IPS DF 6.9 (cell line): ENCODE data around the gene BOLA1.

Source experiments
- DNase-seq: peaks from one replicate; pipeline ENCODE4 v3.0.0-alpha.2; 2013; ENCODE audit warnings: low read depth, low spot score
- H3K27ac ChIP-seq: one replicate; pipeline ENCODE4 v1.5.1; 2013; ENCODE audit warnings: low read length, control low read depth
- H3K27me3 ChIP-seq: 2 replicates; pipeline ENCODE4 v1.6.1; 2013; ENCODE audit warnings: mild to moderate bottlenecking, low read length; ENCODE audit not compliant: control insufficient read depth, insufficient read depth
- H3K36me3 ChIP-seq: 2 replicates; pipeline ENCODE4 v1.6.1; 2013; ENCODE audit warnings: low read length; ENCODE audit not compliant: control insufficient read depth, insufficient read depth
- H3K4me1 ChIP-seq: 2 replicates; pipeline ENCODE4 v1.6.1; 2013; ENCODE audit warnings: low read length; ENCODE audit not compliant: control insufficient read depth, insufficient read depth
- H3K4me3 ChIP-seq: 2 replicates; pipeline ENCODE4 v1.5.1; 2013; ENCODE audit warnings: mild to moderate bottlenecking, low read length
- H3K9me3 ChIP-seq: 2 replicates; pipeline ENCODE4 v1.6.1; 2013; ENCODE audit warnings: low read length, inconsistent platforms; ENCODE audit not compliant: control insufficient read depth, insufficient read depth
- WGBS: extraction: QIAGEN DNeasy Blood & Tissue Kit; methylation state at CpG from one replicate; pipeline ENCODE4 v1.1.7; 2013; ENCODE audit warnings: mixed read lengths, missing lambda C conversion rate; ENCODE audit not compliant: insufficient read length, insufficient coverage; 5-methylcytosine and 5-hydroxymethylcytosine counted together

BOLA1 gene

DNA sequence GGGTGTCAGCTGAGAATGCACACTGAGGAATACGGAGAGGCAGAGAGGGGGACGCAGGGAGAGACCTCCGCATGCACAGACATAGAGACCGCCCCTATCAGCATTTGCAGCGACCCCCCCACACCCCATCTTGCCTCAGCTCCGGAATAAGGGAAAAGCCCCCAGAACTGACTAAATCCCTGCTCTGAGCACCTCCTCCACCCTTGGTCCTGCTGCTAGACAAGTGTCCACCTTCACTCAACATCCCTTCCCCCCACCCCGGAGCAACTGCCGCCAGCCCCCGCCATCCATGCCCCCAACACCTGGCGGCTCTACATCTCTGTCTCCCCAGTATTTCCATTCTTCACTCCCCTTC lies 17.5 kb downstream of the BOLA1 start:
- peaks cover 8% of the 10 kb centered on the region; the same call in 1 of the 2 replicates for H3K36me3 ChIP-seq
- peak overlapping the region; percentile 45 for H3K4me3 ChIP-seq
- no peaks in the 10 kb centered on the region for H3K9me3 ChIP-seq
- no peaks in the 10 kb centered on the region for H3K27me3 ChIP-seq
- no CpG with 5 or more reads among the region's 10 CpGs for WGBS
- no peak overlapping the region for H3K27ac ChIP-seq
- H3K4me1 ChIP-seq = peaks cover 3% of the 10 kb centered on the region; the same call in 1 of the 2 replicates
- DNase-seq = no peak

DNA sequence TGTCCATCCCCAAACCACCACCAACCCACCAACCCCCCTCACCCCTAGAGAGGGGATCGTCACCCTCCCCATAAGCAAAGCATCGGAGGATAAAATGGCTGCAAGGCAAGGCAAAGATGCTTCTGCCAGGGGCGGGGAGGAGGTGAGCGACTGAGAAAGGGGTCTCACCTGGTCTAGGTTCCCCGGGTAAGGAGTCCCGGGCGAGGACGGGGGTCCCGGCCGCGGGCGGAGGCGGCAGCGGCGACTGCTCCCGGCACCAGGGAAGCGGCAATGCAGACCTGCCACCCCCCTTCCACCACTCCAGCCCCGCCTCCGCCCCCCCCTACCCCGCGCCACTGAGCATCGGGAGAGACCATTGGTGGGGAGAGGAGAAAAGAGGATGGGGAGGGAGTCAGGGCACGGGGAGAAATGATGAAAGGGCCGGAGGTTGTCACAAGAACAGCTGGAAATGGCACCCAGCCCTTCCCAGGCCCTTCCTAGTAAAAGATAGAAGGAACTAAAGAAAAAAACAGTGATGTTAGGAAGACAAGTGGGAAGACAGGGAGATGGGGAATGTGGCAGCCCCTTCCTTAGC lies 18.3 kb downstream of the BOLA1 start, which contains the start of gene SV2A:
Gene SV2A (minus strand): TSS at position 274 of the 574 bp plus-strand sequence. CDS start 4,004 bp downstream, outside the sequence.
- Histone ChIP-seq H3K9me3 (no peaks in the 10 kb centered on the region), H3K27me3 (no peaks in the 10 kb centered on the region), H3K4me1 (peaks cover 3% of the 10 kb centered on the region; the same call in 1 of the 2 replicates), H3K36me3 (peaks cover 11% of the 10 kb centered on the region; the same call in 1 of the 2 replicates), H3K4me3 (peak within 1 kb of the TSS; percentile 45), H3K27ac (no peak within 1 kb of the TSS)
- DNase-seq = no peak
- WGBS = no CpG with 5 or more reads among the region's 24 CpGs

DNA sequence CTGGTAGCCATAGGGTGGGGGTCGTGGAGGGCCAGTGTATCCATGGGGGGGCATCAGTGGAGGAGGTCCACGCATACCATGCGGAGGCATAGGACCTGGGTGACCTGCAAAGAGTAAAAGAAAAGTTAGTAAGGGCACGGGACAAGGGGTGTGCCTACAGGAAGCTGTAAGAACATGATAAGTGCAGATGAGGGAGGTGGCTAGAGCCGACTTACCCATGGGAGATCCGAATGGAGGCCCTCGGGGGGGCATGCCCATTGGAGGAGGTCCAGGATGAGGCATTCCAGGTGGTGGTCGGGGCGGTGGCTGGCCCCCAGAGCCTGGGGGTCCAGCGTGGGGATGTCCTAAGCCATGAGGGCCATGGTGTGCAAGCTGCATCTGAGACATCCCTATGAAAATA lies 24.3 kb downstream of the BOLA1 start:
- DNase-seq = no peak
- peaks cover 21% of the 10 kb centered on the region for H3K36me3 ChIP-seq
- H3K4me1 ChIP-seq = no peaks in the 10 kb centered on the region
- no peak overlapping the region for H3K27ac ChIP-seq
- no peaks in the 10 kb centered on the region for H3K27me3 ChIP-seq
- WGBS = no CpG with 5 or more reads among the region's 10 CpGs
- H3K9me3 ChIP-seq = no peaks in the 10 kb centered on the region
- H3K4me3 ChIP-seq = no peak overlapping the region

DNA sequence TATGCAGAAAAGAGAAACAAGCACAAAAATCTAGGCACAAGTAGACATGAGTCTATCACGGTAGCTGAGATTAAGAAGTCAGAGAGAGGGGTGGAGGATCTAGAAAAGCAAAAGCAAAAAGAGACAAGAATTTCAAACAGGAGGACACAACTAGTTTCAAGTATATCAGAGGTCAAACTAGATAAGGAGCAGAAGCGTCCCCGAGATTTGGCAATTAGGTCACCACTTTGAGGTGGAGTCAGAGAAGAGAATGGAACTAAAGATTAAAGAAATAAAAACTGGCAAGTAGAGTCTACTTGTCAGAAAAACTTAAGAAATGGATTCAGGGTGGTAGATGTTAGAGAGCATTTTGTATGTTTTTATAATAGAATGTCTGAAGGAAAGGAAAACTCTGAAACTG lies 26.0 kb downstream of the BOLA1 start:
- H3K4me3 ChIP-seq = no peak overlapping the region
- H3K4me1 ChIP-seq = no peaks in the 10 kb centered on the region
- H3K9me3 ChIP-seq = no peaks in the 10 kb centered on the region
- no peaks in the 10 kb centered on the region for H3K27me3 ChIP-seq
- peaks cover 21% of the 10 kb centered on the region for H3K36me3 ChIP-seq
- no peak overlapping the region for H3K27ac ChIP-seq
- WGBS = no CpG with 5 or more reads among the region's 3 CpGs
- DNase-seq = no peak

DNA sequence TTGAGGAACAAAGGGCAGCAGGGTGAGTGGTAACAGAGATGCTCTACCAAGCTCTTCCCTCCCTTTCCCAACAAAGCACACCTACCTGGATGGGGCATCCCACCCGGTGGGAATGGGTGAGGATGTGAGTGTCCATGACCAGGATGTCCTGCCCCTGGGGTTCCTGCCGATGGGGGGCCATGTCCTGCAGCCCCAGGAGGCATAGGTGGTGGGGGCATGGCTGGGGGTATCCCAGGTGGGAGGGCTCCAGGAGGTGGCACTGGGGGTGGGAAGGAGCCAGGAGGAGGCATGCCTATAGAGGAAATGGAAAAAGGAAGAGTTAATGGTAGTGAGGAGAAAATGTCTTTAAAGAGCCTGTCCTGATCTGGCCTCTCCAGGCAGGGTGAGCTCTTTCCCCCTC lies 26.4 kb downstream of the BOLA1 start:
- Histone ChIP-seq H3K9me3 (no peaks in the 10 kb centered on the region), H3K27me3 (no peaks in the 10 kb centered on the region), H3K4me3 (no peak overlapping the region), H3K4me1 (no peaks in the 10 kb centered on the region), H3K36me3 (peaks cover 21% of the 10 kb centered on the region), H3K27ac (no peak overlapping the region)
- no peak for DNase-seq
- WGBS = no CpG with 5 or more reads among the region's 2 CpGs

DNA sequence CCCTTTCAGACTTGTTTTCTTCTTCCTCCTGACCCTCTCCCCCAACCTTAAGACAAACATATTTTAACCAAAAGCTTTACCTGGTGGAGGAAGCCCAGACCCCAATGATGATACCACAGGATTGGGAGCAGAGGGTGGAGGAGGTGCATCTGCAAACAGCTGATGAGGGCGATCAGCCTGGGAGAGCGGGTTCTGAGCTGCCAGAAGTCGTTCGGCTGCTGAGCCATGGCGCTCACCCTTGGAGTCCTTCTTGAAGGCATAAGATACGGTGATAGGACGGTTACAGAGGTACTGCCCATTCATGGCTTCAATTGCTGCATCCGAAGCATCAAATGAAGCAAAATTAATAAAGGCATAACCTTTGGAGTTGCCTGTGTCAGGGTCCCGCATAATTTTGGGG lies 26.9 kb downstream of the BOLA1 start:
- Histone ChIP-seq H3K36me3 (peaks cover 21% of the 10 kb centered on the region), H3K9me3 (no peaks in the 10 kb centered on the region), H3K4me3 (no peak overlapping the region), H3K27me3 (no peaks in the 10 kb centered on the region), H3K4me1 (no peaks in the 10 kb centered on the region), H3K27ac (no peak overlapping the region)
- WGBS = no CpG with 5 or more reads among the region's 9 CpGs
- no peak for DNase-seq

DNA sequence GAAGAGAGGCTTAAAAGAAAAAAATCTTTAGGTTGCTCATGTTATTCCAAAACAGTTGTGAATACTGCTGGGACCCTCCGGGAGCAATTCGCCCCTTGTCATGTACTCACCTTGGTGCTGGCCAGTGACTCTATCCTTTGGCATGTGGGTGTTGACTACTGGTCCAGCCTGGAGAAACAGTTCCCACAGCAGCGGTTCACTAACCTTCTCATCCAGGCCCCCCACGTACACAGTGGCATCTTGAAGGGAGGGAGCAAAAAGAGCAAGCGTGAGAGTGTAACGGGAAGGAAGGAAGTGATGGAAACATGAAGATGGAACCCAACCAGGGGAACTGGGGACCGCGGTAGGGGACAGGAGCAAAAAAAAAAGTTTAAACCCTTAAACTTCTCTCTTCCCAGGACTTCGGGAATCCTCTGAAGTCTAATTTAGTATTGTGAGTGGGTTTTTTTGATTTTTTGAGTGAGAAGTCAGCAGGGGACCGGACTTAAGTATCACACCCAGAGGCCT lies 27.7 kb downstream of the BOLA1 start:
- H3K27me3 ChIP-seq = no peaks in the 10 kb centered on the region
- WGBS = no CpG with 5 or more reads among the region's 10 CpGs
- no peaks in the 10 kb centered on the region for H3K4me1 ChIP-seq
- peak overlapping the region; percentile 85 for H3K4me3 ChIP-seq
- no peak overlapping the region for H3K27ac ChIP-seq
- peaks cover 21% of the 10 kb centered on the region for H3K36me3 ChIP-seq
- DNase-seq = no peak
- H3K9me3 ChIP-seq = no peaks in the 10 kb centered on the region

DNA sequence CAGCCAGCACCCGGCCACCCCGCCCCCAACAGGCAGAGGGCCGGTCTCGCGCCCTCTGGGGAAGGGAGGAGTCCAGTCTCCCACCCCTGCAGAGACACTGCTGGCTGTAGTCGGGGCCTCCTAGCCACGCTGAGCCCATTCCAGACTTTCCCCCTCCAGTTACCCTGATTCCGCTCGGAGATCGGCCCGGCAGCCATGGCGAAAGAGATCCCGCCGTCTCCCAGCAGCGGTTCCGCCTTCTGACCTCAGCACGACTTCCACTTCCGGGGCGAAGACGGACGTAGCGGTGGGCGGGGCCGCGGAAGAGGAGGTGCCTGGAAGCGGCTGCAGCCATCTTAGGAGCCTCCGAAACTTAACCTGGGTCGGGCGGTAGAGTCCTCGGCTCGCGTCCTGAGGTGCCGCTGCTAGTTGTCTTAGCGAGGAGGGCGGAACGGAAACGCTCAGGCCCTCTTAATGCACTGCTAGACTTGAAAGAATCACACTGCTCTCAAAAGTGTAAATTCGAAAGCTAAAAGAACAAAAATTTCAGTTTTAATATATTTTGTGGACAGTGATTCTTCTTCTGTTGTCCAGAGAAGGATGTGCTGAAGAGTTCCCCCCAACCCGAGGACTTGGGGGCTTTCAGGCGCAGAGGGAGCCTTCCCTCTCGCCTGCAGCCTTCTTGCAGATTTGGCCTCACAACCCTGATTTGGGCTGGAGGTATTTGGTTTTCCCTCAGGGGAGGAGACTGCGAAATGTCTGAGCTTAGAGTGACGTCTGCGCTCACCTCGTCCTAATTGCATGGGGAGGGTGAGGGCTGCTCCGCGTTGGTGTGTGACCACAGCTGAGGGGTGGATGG lies 28.4 kb downstream of the BOLA1 start, which contains the start of gene SF3B4:
Gene SF3B4 (minus strand): TSS at position 241 of the 838 bp plus-strand sequence. CDS start 44 bp downstream, at position 197.
- H3K4me3 ChIP-seq = peak within 1 kb of the TSS; percentile 85
- whole genome bisulfite sequencing = no CpG with 5 or more reads among the region's 47 CpGs
- no peak within 1 kb of the TSS for H3K27ac ChIP-seq
- no peaks in the 10 kb centered on the region for H3K27me3 ChIP-seq
- no peaks in the 10 kb centered on the region for H3K4me1 ChIP-seq
- peaks cover 17% of the 10 kb centered on the region for H3K36me3 ChIP-seq
- no peaks in the 10 kb centered on the region for H3K9me3 ChIP-seq
- no peak for DNase-seq

DNA sequence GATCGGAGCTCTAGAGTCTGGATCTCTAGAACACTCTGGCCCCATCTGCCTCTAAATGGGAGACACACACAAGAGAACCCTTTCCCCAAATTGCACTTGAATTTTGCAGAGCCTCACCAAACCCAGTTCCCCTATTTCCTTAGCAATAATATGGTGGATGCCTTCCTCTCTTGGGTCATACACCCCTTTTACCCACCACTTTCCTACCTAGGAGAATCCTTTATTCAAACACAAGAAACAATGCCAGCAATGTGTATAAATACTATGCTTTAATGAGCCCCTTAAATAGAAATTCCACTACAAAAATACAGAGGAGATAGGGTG lies 29.0 kb downstream of the BOLA1 start:
- H3K36me3 ChIP-seq = peaks cover 14% of the 10 kb centered on the region
- H3K4me1 ChIP-seq = no peaks in the 10 kb centered on the region
- no CpG with 5 or more reads among the region's 1 CpG for WGBS
- H3K4me3 ChIP-seq = peak overlapping the region; percentile 85; the same call in 1 of the 2 replicates
- DNase-seq = no peak
- no peaks in the 10 kb centered on the region for H3K27me3 ChIP-seq
- no peak overlapping the region for H3K27ac ChIP-seq
- H3K9me3 ChIP-seq = no peaks in the 10 kb centered on the region

DNA sequence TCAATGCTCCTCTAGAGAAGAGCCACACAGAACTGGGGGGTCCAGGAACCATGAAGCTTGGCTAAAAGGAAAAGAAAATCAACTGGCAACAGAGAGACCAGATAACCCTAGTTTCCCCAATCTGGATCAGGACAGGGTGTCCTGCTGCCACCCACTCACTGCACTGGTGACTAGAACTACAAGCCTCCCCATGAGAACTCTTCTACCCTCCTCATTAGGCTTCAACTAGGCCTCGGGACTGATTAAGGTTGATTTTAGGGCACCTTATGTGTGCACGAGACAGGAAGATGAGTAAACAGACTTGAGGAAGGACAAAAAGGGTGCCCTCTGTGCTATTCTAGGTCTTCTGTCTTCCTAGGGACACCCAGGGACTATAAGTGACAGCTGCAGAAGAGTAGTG lies 30.5 kb downstream of the BOLA1 start:
- Histone ChIP-seq H3K4me1 (no peaks in the 10 kb centered on the region), H3K4me3 (no peak overlapping the region), H3K27me3 (no peaks in the 10 kb centered on the region), H3K27ac (no peak overlapping the region), H3K36me3 (peaks cover 7% of the 10 kb centered on the region), H3K9me3 (no peaks in the 10 kb centered on the region)
- no peak for DNase-seq
- no CpG with 5 or more reads among the region's 2 CpGs for WGBS
